Kidney epithelial cell (primary cell): ENCODE measurements around the gene ZDHHC6. TPM values are rescaled to one million over a fixed set of nuclear protein-coding genes. Genes with fewer than 3 reads are reported as not detected.
"Not testable (repeated sequence)": the region's sequence is repeated elsewhere in the genome, so short reads cannot be mapped to it uniquely, and the experiment has no call there.

Experiments used
- DNase-seq: peaks from one replicate; pipeline ENCODE4 v3.0.0-alpha.2; 2010; ENCODE audit warnings: low read depth
- H3K27me3 ChIP-seq: 2 replicates; pipeline ENCODE4 v1.6.0; 2011; ENCODE audit warnings: low read length; ENCODE audit not compliant: control insufficient read depth, insufficient read depth
- H3K36me3 ChIP-seq: 2 replicates; pipeline ENCODE4 v1.5.1; 2011; ENCODE audit warnings: low read length; ENCODE audit not compliant: control insufficient read depth, insufficient read depth
- H3K4me3 ChIP-seq: 2 replicates; pipeline ENCODE4 v1.5.1; 2011; ENCODE audit warnings: low read depth, mild to moderate bottlenecking, control low read depth, low read length
- CTCF ChIP-seq: IDR thresholded peaks from 2 replicates; pipeline ENCODE4 v1.5.1; 2011; ENCODE audit warnings: mild to moderate bottlenecking, moderate library complexity, low read length, control low read depth, inconsistent platforms; ENCODE audit not compliant: insufficient read depth, poor library complexity, severe bottlenecking
- total RNA-seq: library from RNA; depleted of rRNA; stranded (reverse); fragments of >200 nt; gene quantifications from 2 replicates; pipeline ENCODE4 v1.2.3, GENCODE V29; 2015

Gene ZDHHC6
- total RNA-seq, 1 donor from 2014 or later, result 21.8 TPM

DNA sequence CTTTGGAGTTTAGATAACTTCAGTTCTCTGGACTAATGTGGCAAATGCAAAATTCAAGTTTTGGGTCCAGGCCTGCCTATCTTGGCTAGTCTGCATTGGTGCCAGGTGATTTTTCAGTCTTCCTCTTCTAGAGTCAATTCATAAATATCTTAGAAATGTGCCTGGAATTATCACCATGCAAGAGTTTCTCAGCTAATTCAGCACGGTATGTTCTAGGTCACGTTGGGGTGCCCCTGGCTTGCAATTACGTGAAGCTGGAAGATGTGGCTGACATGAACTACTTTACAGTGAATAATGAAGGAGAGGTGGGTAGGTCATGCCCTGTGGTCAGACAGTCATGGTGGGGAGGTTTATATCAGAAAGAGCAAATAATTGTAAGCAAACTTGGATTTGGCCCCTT is 25.0 kb downstream of the ZDHHC6 start:
- H3K4me3 ChIP-seq, result no peak overlapping the region
- H3K27me3 ChIP-seq, result no peaks in the 10 kb centered on the region
- no peak for DNase-seq
- no peaks in the 10 kb centered on the region for H3K36me3 ChIP-seq
- TF ChIP-seq CTCF, result no peak

DNA sequence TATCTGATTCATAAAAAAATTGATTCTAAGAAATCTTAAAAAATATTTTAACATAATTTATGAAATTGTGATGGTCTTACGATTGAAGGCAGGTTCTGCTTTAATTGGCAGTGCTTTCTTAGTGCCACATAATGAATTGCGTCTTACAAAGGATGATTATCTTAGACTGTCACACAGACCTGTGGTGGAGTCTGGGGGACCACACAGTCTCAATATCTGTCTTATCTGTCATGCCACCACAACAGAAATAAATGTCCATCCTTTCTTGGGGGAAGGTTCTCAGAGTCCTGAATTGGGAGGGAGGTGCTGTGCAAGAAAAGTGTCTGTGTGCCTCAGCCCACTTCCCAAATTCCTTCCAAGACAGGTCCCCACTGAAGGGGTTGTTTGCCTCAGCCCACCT is 34.0 kb downstream of the ZDHHC6 start:
- no peak for TF ChIP-seq CTCF
- Histone ChIP-seq H3K36me3 (no peaks in the 10 kb centered on the region), H3K4me3 (no peak overlapping the region), H3K27me3 (no peaks in the 10 kb centered on the region)
- DNase-seq, result no peak

- H3K27me3 ChIP-seq, result no peaks in the 10 kb centered on the region
- H3K4me3 ChIP-seq, result no peak overlapping the region
- H3K36me3 ChIP-seq, result no peaks in the 10 kb centered on the region
- DNase-seq, result no peak
- no peak for TF ChIP-seq CTCF
Measured at GRCh38 chr10:112409755-112410154, 37.0 kb downstream of the ZDHHC6 start.

- Histone ChIP-seq H3K27me3 (no peaks in the 10 kb centered on the region), H3K4me3 (no peak overlapping the region), H3K36me3 (no peaks in the 10 kb centered on the region)
- TF ChIP-seq CTCF, result no peak
- no peak for DNase-seq
Measured at GRCh38 chr10:112409299-112409698, 37.4 kb downstream of the ZDHHC6 start.

GRCh38 chr10:112407696-112408095 is 39.0 kb downstream of the ZDHHC6 start:
- no peak for TF ChIP-seq CTCF
- no peak overlapping the region for H3K4me3 ChIP-seq
- H3K36me3 ChIP-seq, result no peaks in the 10 kb centered on the region
- H3K27me3 ChIP-seq, result no peaks in the 10 kb centered on the region
- DNase-seq, result no peak

GRCh38 chr10:112406806-112407205 is 39.9 kb downstream of the ZDHHC6 start:
- not testable (repeated sequence) for H3K27me3 ChIP-seq, DNase-seq, H3K4me3 ChIP-seq, H3K36me3 ChIP-seq

DNA sequence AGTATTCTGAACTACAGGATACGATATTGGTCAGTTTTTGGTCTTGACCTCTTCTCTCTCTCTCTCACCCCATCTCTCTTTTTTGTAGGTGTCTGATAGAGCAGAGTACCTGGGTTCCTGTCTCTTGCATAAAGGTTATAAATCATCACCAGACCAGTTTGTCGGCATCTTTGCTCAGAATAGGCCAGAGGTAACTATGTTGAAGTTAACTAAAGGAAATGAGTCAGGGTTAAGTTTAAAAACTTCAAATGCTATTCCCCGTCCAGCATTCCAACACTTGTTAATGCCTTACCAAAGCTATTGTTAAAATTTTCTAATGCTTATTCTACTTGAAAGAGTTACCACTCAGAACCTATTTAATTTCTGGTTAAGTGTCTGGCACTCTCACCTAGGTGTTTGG is 42.1 kb downstream of the ZDHHC6 start:
- no peak for TF ChIP-seq CTCF
- H3K36me3 ChIP-seq, result no peaks in the 10 kb centered on the region
- peak; percentile 41 for DNase-seq
- H3K27me3 ChIP-seq, result no peaks in the 10 kb centered on the region
- no peak overlapping the region for H3K4me3 ChIP-seq
